GM18507 (cell line): ENCODE data around the gene ZNF106.

Source experiments
- DNase-seq: peaks from one replicate; pipeline ENCODE4 v3.0.0; 2011; ENCODE audit warnings: low read depth; ENCODE audit not compliant: insufficient read length; ENCODE audit errors: extremely low spot score
- FAIRE-seq: peaks from 2 replicates; lab custom pipeline; 2011; peaks lifted over from hg19 to GRCh38; lab: Jason Lieb, UNC

Gene ZNF106

DNA sequence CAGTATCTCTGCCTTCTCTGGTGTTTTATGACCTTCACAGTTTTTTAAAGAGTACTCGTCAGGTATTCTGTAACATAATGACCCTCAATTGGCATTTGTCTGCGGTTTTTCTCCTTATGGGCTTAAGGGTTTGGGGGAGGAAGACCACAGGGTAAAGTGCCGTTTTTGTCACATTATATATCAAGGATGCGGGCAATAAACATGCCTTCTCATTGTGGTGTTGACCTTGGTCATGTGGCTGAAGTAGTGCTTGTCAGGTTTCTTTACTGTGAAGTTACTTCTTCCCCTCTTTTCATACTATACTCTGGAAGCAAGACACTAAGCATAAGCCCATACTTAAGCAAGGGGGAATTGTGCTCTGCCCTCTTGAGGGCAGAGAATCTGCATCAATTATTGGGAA is 115.0 kb downstream of the ZNF106 start:
- DNase-seq (no peak), FAIRE-seq (no peak)

- FAIRE-seq (no peak), DNase-seq (no peak)
These were observed 115.7 kb downstream of the ZNF106 start for GRCh38 chr15:42375252-42375651.

DNA sequence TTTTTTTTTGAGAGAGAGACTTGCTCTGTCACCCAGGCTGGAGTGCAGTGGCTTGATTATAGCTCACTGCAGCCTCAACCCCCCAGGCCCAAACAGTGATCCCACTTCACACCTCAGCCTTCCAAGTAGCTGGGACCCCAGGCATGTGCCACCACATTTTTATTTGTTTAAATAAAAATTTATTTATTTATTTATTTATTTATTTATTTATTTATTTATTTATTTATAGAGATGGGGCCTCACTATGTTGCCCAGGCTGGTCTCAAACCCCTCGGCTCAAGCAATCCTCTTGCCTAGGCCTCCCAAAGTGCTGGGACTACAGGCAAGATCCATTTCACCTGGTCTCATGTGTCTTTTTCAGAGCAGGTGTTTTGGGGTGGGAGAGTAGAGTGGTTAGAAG is 116.1 kb downstream of the ZNF106 start:
- DNase-seq (no peak), FAIRE-seq (no peak)

- FAIRE-seq: no peak
- DNase-seq: no peak
These were observed 117.0 kb downstream of the ZNF106 start for GRCh38 chr15:42373936-42374335.

DNA sequence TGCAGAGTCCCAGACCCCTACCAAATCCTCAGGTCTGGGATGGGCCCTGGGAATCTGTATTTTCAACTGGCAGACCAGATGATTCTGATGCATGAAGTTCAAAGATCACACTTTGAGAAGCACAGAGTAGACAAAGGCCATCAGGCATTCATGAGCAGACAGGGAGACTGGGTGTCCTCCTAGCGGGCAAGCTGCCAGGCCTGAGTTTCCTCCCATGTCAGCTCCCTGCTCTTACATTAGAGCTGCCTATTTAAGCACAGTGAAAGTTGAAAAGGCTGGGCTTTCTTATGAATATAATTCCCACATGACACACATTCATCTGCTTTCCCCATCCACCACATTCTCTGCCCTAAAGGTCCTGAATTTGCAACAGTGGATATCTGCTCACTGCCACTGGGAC is 117.7 kb downstream of the ZNF106 start:
- no peak for DNase-seq
- no peak for FAIRE-seq

- DNase-seq (no peak), FAIRE-seq (no peak)
These were observed 119.8 kb downstream of the ZNF106 start for GRCh38 chr15:42371096-42371495.

- DNase-seq: no peak
- FAIRE-seq: no peak
These were observed 122.8 kb downstream of the ZNF106 start for GRCh38 chr15:42368096-42368495.

GRCh38 chr15:42367041-42367440 is 123.9 kb downstream of the ZNF106 start:
- FAIRE-seq (no peak), DNase-seq (no peak)

GRCh38 chr15:42365921-42366550 is 124.9 kb downstream of the ZNF106 start:
- DNase-seq: no peak
- no peak for FAIRE-seq

DNA sequence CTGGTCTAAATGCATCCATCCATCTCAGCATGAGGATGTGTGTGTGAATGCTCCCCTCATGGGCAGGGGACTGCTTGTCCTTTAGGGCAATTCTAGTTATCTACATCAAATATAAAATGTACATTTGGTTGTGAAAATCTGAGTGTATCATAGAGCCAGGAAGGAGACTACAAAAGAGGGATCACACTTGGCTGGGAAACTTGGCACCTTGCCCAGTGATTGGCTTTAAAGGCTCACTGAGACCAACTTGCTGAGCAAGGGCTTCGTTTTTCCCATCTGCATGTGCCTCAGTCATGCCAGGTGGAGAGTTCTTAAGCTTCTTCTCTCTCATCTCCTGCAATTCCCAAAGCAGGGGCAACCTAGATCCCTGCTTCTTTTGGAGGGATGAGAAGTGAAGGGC is 126.4 kb downstream of the ZNF106 start:
- DNase-seq: no peak
- FAIRE-seq: no peak

- no peak for FAIRE-seq
These were observed 127.0 kb downstream of the ZNF106 start for GRCh38 chr15:42363942-42364341.

DNA sequence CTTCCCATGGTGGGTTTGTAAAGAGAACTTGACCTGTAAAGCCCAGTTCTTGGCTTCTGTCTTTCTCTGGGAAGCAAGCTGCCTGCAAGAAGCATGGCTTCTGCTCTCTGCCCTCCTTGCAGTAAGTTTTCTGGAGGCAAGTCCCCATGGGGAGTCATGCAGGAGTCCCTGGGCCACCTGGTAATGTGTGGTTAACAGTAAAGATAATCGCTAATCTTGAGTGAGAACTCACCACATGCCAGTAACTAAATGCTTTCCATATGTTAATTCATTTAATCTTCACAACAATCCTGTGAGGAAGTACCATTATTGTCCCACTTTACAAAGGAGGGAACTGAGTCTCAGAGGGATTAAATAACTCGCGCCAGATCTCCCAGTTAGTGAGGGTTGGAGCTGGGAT is 127.5 kb downstream of the ZNF106 start:
- FAIRE-seq (no peak), DNase-seq (no peak)

More at GRCh38 chr15:42363942-42364341, 127.0 kb downstream of the ZNF106 start:
- no peak for DNase-seq
